Caco-2 (cell line): ENCODE data around the gene PRR19. TPM values are rescaled to one million over a fixed set of nuclear protein-coding genes. Genes with fewer than 3 reads are reported as not detected.
A peak's percentile ranks its signal among the peaks of the same experiment; 100 is the strongest.

Experiments
- BruUV-seq: library from RNA; stranded (reverse); fragments of 400-500 nt; replicated peaks from 2 replicates; lab custom pipeline; 2021; lab: Mats Ljungman, UMichigan
- CTCF ChIA-PET: fragments of 300-600 bp; sonication (Branson Sonifier 250); formaldehyde crosslinking; loops from one replicate; lab custom pipeline; 2022; ENCODE audit warnings: antibody characterized with exemption; lab: Charles Lee
- POLR2A ChIA-PET: fragments of 300-600 bp; sonication (Branson Sonifier 250); formaldehyde crosslinking; loops from one replicate; lab custom pipeline; 2022; ENCODE audit warnings: antibody characterized with exemption; lab: Charles Lee
- DNase-seq, 2 experiments: peaks; one replicate each; pipeline versions ENCODE4 v3.0.0 to v3.0.0-alpha.2; 2020 to 2022
- H3K27me3 ChIP-seq: replicated peaks from 2 replicates; pipeline ENCODE4 v1.6.0; 2011; ENCODE audit warnings: low read length; ENCODE audit not compliant: control insufficient read depth, insufficient read depth
- H3K36me3 ChIP-seq: 2 replicates; pipeline ENCODE4 v1.5.1; 2011; ENCODE audit warnings: low read length; ENCODE audit not compliant: control insufficient read depth, insufficient read depth
- H3K4me1 ChIP-seq: fragments of 250-450 bp; sonication (Bioruptor Pico); 2 replicates; pipeline ENCODE4 v1.5.1; 2020; ENCODE audit warnings: mild to moderate bottlenecking
- H3K4me3 ChIP-seq: 2 replicates; pipeline ENCODE4 v1.5.1; 2011; ENCODE audit warnings: low read depth, mild to moderate bottlenecking, control low read depth, low read length
- H3K9me3 ChIP-seq: fragments of 250-450 bp; sonication (Bioruptor Pico); 2 replicates; pipeline ENCODE4 v1.5.1; 2020; ENCODE audit warnings: mild to moderate bottlenecking, moderate library complexity
- H3K27ac Mint-ChIP-seq: one replicate; pipeline ENCODE4 v1.8.0; 2022; ENCODE audit warnings: mixed read lengths; ENCODE audit not compliant: unreplicated experiment
- H3K27me3 Mint-ChIP-seq: one replicate; pipeline ENCODE4 v1.8.0; 2022; ENCODE audit warnings: mixed read lengths; ENCODE audit not compliant: insufficient read depth, unreplicated experiment
- H3K36me3 Mint-ChIP-seq: one replicate; pipeline ENCODE4 v1.8.0; 2022; ENCODE audit warnings: mild to moderate bottlenecking, mixed read lengths; ENCODE audit not compliant: insufficient read depth, unreplicated experiment
- H3K4me1 Mint-ChIP-seq: one replicate; pipeline ENCODE4 v1.8.0; 2022; ENCODE audit warnings: low read depth, mixed read lengths; ENCODE audit not compliant: unreplicated experiment
- H3K4me3 Mint-ChIP-seq: one replicate; pipeline ENCODE4 v1.8.0; 2022; ENCODE audit warnings: mild to moderate bottlenecking, moderate library complexity, mixed read lengths; ENCODE audit not compliant: unreplicated experiment
- H3K9me3 Mint-ChIP-seq: one replicate; pipeline ENCODE4 v1.8.0; 2022; ENCODE audit warnings: mixed read lengths; ENCODE audit not compliant: unreplicated experiment
- CTCF ChIP-seq, 2 experiments: fragments of 200-600 bp in 1 of 2; IDR thresholded peaks; 1 replicate in 1 of 2; 2 replicates in 1 of 2; pipeline versions ENCODE4 v1.5.1 to v1.8.0; 2011 to 2022; ENCODE audit warnings: antibody characterized with exemption in 1 of 2, control low read depth in 1 of 2, inconsistent platforms in 1 of 2, low read depth in 1 of 2, low read length in 1 of 2, mild to moderate bottlenecking in 1 of 2, moderate library complexity in 1 of 2; ENCODE audit not compliant: insufficient read depth in 1 of 2, severe bottlenecking in 1 of 2, unreplicated experiment in 1 of 2
- intact Hi-C: fragments of 100-400 bp; cut with micrococcal nuclease; formaldehyde crosslinking; loops from one replicate; pipeline ENCODE4 v1.10.0; 2022; ENCODE audit not compliant: unreplicated experiment
- total RNA-seq: library from RNA; stranded (reverse); gene quantifications from 2 replicates; pipeline ENCODE4 v1.2.3, GENCODE V29; 2022

The PRR19 gene
- total RNA-seq, 1 experiment from 2014 or later = 2.8 TPM

GRCh38 chr19:42281827-42282762 lies 19.8 kb upstream of the PRR19 start:
- Mint-ChIP-seq H3K27ac (peak overlapping the region; percentile 42), H3K36me3 (peaks cover 28% of the 10 kb centered on the region), H3K9me3 (no peaks in the 10 kb centered on the region), H3K27me3 (no peaks in the 10 kb centered on the region), H3K4me1 (peaks cover 34% of the 10 kb centered on the region), H3K4me3 (peak overlapping the region; percentile 90)
- ChIA-PET CTCF (interaction anchor here (0.6 kb wide), 3 partner anchors 13 to 141 kb away, joined by 3 to 4 read pairs (median 3); partner anchors contain the start of gene CIC), POLR2A (interaction anchor here (0.6 to 1.4 kb wide), 2 partner anchors 39 to 114 kb away, joined by 3 to 4 read pairs; no protein-coding TSS in a partner anchor)
- H3K4me1 ChIP-seq = peaks cover 40% of the 10 kb centered on the region
- H3K9me3 ChIP-seq = no peaks in the 10 kb centered on the region
- TF ChIP-seq CTCF (IDR thresholded peaks at IDR 0.05; ENCODE audit: insufficient read depth in 1 of 2, low read depth in 1 of 2, low read length in 1 of 2, severe bottlenecking in 1 of 2, unreplicated experiment in 1 of 2) = no peak
- no peaks in the 10 kb centered on the region for H3K36me3 ChIP-seq
- no peaks in the 10 kb centered on the region for H3K27me3 ChIP-seq
- peak; percentile 35 to 51 for DNase-seq
- BruUV-seq = no TSS peak
- intact Hi-C loops = loop anchor here (2.0 kb wide), 1 partner anchor 65 kb away; the partner anchor contains the start of gene DEDD2
- peak overlapping the region; percentile 52 for H3K4me3 ChIP-seq

GRCh38 chr19:42282819-42283187 lies 19.1 kb upstream of the PRR19 start:
- Mint-ChIP-seq H3K27me3 (no peaks in the 10 kb centered on the region), H3K27ac (no peak overlapping the region), H3K36me3 (peaks cover 30% of the 10 kb centered on the region), H3K4me1 (peaks cover 34% of the 10 kb centered on the region), H3K4me3 (no peak overlapping the region), H3K9me3 (no peaks in the 10 kb centered on the region)
- ChIA-PET CTCF (interaction anchor here (0.6 kb wide), 2 partner anchors 44 to 142 kb away, joined by 3 read pairs; no protein-coding TSS in a partner anchor), POLR2A (interaction anchor here (0.6 kb wide), 1 partner anchor 114 kb away, joined by 4 read pairs; no protein-coding TSS in a partner anchor)
- Histone ChIP-seq H3K27me3 (no peaks in the 10 kb centered on the region), H3K36me3 (no peaks in the 10 kb centered on the region), H3K4me1 (peaks cover 40% of the 10 kb centered on the region), H3K4me3 (peak overlapping the region; percentile 79), H3K9me3 (no peaks in the 10 kb centered on the region)
- peak in 1 of 2 experiments; percentile 34 for DNase-seq
- BruUV-seq = no TSS peak
- TF ChIP-seq CTCF (IDR thresholded peaks at IDR 0.05; ENCODE audit: insufficient read depth in 1 of 2, low read depth in 1 of 2, low read length in 1 of 2, severe bottlenecking in 1 of 2, unreplicated experiment in 1 of 2) = no peak
- intact Hi-C loops = loop anchor here (1.0 to 2.0 kb wide), 2 partner anchors 39 to 66 kb away; partner anchors contain the start of gene DEDD2
